GM21737 (cell line): ENCODE measurements around the gene AGXT2.
"Not testable (repeated sequence)": the region's sequence is repeated elsewhere in the genome, so short reads cannot be mapped to it uniquely, and the experiment has no call there.

ENCODE experiments used
- ATAC-seq: cut with Tn5 transposase; IDR thresholded peaks from one replicate; pipeline ENCODE4 v1.9.1; 2021; ENCODE audit warnings: mild to moderate bottlenecking, moderate library complexity; ENCODE audit not compliant: unreplicated experiment

AGXT2 gene

DNA sequence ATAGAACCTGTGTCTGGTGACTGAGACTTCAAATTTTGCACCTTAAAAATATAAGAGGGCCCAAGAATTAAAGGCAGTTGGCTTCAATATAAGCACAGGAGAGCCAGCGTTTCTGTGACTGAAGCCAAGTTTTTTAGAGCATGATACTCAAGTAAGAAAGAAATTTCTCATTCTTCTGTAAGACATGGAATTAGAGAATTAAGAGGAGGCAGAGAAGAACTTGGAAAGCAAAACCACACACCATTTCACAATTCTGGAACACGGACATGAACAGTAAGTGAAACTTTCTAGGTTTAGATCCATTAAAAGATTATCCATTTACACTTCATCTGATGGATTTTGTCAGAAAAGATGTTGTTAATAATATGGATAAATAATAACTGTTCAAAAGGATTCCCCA is 8.9 kb upstream of the AGXT2 start:
- ATAC-seq: no peak

DNA sequence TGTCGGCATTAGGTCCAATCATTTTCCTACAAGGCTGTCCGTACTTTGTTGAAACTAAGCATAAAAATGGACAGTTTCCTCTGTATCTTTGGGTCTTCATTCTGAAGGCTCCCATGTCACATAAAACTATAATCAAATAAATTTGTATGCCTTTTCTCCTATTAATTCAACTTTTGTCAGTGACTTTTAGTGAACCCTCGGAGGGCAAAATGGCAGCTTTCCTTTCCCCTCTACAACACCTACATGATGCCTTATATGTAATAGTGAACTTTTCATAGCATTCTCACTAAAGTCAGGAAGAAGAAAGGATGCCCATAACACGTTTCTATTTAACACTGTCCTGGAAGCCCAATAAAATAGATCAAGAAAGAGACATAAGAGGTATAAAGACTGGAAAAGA is 5.1 kb upstream of the AGXT2 start:
- ATAC-seq: no peak

DNA sequence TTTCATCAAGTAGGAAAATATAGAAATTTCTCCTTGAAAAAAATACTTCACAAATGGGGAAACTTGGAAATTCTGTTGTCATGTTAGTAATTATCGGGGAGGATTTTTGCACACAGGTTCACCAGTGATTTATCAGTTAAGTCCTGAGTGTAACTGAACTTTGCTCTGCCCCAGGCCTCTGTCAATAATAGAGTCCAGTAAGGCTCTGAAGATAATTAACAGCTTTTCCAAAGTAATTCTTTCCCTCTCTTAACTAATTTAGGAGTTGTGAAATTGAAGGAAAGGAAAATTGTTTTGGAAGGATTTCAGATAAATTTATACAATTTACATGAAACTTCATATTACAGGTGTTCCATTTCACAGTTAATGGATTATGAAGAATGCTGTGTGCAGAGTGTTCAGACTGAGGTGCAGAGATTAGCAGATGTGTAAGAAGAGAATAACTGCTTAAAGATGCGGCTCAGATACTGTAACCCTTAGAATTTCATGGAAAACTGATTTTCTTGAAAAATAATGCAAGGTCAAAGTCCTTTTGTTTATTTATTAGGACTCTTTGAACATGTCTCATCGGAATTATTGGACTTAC is 2.9 kb upstream of the AGXT2 start:
- ATAC-seq: no peak

DNA sequence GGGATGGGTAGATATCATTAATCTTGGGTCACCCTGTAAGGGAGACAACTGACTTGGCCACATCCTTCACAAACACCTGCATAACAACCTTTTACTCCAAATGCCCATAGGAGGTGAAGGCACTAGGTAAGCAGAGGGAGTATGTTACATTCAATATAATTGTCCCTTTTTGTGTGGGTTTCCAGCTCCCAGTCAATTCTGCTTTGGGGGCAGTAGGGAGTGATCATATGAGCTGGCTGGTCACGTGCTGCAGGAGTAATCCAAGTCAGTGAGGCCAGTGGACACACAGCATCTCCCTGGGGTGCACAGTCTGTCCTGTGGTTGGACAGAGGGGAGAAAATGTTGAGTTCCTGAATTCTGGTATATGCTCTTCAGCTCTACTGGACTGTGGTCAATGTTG is 1.2 kb upstream of the AGXT2 start:
- no peak for ATAC-seq

DNA sequence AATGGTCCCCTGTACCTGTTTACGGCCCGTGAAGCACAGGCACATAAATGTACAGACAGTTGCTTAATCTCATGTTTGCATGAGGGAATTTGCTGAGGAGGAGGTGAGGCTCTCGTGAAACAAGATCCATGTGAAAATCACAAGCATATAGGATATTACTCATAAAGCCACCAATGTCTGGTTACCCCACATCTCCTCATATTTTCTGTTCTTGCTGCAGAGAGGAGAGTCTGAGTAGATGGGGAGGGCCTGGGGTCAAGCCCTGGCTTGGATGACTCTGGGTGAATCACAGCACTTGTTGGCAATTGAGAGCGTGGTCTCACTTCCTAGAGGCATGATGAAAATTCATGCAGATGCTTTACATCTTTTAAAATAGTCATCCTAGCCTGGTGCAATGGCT is 975 bp downstream of the AGXT2 start:
- ATAC-seq: no peak

DNA sequence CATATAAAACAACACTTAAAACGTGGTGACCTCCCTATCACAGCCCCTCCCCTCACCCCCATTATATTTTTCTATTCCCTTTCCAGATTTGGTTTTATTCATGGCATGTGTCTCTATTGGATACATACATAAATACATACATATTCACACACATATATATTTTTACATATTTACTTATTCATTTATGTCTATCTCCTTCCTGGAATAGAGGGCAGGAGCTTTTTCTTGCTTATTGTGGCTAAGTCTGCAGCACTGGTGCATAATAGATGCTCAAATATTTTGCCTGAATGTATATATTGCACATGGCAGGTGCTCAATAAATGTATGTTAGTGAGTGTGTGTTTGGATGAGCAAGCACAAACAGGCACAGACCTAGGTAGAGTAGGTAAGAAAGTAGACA is 2.5 kb downstream of the AGXT2 start:
- no peak for ATAC-seq

DNA sequence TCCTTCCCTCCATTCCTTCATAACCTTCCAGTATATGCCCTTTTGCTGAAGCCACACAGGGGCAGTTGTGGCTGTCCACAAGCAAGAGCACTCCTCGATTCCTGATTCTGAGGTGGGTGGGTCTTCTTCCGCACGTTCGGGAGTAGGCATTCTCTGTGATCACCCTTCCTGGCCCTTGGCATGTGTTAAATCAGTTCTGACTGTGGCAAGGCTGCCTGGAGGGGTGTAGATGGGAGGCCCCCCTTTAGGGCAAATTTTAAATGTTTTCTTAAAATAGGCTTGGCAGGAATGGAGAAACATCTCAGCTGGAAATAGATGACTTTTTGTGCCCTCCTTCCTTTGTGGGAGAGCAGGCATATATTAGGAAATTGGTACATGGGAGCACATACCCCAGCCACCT is 3.1 kb downstream of the AGXT2 start:
- no peak for ATAC-seq

DNA sequence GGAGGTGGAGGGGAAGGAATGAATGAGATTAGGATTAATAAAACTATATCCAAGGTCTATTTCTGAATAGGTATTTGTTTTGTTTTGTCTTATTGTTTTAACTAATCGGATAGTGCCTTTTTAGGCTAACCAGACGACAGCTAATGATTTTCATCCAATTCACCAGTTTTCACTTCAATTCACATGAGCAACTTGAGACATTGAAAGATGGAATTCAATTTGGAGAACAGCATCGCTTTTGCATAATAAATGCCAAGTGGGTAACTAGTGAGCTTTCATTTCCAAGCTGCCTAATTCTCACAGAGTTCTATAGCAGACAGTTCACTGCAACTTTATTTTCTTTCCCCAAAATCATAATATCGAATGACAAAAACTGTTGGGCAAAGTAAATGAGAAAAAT is 5.0 kb downstream of the AGXT2 start:
- no peak for ATAC-seq

DNA sequence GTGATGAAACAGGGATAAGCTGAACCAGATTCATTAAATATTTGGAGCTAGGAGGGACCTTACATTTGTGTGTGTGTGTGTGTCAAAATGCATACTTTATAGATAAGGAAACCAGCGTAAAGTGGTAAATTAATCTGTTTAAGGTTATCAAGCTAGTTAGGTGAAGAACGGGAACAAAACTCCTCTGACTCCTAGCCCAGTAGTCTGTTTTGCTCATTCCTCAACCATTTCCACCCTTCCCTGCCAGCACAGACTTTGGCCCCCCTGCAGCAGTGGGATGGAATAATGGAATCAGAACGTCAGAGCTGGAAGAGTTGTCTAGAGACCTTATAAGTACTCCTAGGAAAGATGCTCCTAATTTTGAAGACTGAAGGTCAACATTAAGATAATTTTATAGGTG is 6.5 kb downstream of the AGXT2 start:
- no peak for ATAC-seq

DNA sequence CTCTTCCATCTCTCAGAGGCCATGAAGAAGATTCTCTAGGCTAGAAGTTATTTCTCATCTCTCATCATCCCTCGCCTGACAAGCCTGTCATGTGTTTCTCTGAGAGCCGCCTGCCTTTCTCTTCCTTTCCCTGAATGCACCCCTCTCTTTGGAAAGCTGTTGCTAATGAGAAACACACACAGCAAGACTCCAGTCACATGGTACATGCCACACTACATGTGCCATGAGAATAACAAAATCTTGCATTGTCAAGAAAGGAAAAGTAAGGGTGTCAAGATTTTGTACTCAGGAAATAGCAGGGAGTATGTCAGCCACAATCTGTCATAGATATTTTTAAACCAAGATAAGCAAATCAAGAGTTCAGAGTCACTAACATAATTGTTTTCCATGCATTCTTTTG is 8.9 kb downstream of the AGXT2 start:
- no peak for ATAC-seq

DNA sequence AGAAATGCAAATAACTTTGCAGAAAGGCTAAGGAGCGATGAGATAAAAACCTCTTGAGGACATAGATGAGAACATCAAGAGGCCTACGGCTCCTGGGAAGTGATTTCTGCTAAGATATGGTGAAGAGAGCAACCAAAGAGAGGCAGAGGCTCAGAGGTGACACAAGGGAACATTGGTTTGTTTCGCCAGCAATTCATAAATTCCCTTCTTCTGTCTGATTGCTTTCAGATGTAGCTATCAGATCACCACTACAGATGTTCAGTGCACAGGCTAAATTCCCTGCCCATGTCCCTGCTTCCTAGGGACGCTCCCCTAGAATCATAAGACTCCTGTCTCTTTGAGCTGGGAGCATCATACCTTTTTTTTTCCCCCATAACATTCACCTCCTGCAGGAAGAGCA is 11.2 kb downstream of the AGXT2 start:
- ATAC-seq: no peak

DNA sequence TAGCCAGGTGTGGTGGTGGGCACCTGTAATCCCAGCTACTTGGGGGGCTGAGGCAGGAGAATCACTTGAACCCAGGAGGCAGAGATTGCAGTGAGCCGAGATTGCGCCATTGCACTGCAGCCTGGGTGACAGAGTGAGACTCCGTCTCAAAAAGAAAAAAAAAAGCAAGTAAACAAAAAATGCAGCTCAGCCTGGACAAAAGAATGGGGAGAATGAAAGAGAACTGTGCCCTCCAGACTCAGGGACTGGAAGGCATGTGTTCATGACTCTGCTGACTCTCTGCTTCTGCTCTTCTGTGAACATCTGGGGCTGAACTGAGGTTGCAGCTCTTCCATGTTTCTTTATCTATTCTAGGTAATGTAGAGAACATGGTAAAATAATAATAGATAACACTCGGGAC is 11.8 kb downstream of the AGXT2 start:
- not testable (repeated sequence) for ATAC-seq

DNA sequence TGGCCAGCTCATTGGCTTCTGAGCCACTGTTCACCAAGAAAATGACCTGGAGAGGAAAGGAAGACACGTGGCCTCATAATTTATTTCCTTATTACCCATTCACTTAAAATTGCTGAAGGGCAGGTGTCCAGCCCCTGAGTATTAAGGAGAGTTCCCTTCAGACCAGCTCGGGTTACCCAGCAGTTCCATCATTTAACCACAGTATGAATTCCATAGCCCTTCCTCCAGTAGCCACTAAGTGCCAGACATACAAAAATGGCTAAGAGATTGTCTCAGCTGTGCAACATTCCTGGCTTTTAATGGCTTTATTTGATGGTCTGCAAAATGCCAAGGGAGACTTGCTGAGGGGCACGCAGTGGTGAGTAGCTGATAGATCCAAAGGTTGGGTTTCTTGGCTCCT is 12.5 kb downstream of the AGXT2 start:
- no peak for ATAC-seq

DNA sequence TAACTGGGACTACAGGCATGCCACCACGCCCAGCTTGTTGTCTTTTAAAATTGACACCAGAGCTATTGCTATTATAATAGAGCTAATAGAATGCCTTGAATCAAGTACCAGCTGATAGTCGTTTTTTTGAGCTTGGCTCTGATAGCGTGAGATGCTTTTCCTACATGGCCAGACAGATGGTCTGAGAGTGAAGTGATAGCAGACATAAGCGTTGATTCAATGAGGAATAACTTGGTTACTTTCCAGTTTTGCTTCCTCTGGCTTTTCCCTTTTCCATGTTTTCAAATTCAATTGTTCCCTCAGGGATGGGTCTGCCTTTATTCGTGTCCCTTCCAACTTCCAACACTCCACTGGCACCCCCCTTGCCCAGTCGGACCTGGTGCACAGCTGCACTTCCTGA is 15.4 kb downstream of the AGXT2 start:
- no peak for ATAC-seq

DNA sequence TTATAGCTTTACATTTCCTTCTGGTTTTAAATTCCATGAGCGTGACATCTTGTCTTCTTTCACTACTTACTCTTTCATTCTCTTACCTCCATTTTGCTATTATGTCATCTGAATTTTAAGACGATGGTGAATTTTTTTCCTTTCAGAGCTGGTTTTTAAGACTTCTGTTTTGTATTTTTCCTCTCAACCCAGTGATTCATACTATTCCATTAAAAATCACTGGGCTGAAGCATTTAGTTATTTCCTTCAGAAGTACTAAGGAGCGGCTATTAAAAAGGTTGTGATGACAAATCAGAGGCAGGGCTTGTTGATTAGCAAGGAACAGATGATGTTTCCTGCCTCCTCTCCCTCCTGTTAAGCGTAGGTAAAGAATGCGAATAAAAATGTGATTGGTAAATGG is 16.5 kb downstream of the AGXT2 start:
- ATAC-seq: no peak

DNA sequence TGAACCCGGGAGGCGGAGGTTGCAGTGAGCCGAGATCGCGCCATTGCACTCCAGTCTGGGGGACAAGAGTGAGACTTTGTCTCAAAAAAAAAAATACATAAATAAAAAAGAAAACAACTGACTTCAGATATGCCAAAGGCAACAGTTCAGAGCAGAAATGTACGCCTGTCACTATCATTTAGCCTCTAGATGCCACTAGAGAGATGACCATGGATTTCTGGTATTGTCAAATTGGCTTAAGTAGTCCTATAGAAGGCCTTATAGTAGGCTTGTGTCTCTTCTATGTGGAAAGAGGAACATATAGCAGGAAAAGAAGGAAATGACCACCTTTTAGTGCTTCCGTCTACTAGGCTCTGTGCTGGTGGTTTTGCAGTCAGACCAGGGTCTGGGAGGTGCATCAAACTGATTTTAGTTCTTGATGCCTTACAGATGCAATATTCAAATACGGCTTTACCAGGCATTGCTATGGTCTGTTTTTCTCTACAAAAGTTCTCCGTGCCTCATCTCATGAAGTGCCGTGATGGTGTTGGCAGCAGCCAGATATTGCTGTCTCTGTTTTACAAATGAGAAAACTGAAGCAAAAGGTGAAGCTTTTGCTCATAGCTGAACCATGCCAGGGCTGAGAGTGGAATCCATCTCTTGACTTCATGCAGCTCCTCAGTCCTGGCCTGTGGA is 17.2 kb downstream of the AGXT2 start:
- no peak for ATAC-seq

DNA sequence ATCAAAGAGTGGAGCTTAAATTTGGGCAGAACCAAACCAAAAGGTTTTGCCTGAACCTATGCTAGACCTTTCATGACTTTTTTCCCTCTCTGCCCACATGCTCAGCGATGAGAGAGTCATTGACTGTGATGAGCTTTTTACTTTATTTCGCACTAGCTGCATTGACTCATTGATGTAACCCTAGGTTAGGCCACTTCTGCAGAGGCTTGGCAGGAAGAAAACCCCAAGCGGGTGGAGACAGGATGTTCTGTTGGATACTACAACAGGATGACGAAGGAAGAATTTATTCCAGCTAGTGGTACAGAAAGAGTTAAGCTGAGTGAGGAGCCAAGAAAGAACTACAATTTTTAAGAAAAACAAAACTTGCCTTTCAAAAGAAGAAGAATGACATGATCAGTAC is 18.4 kb downstream of the AGXT2 start:
- no peak for ATAC-seq

DNA sequence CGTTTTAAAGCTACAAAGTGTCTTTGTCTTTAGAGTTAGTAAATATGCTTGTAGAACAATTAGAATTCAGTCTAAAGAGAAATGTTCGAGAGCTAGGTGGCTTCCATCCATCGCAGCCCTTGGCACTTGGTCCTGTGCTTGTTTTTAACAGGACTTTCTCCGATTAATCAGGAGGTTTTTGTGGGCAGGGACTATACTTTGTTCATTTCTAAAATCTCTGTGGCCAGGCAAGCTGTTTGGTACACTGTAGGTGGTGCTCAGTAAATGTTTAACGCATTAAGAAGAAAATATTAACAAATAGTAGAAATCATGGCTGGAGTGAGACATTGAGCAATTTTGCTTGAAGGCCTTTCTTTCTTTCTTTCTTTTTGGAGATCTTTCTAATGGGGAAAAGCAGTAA is 20.8 kb downstream of the AGXT2 start:
- ATAC-seq: no peak

DNA sequence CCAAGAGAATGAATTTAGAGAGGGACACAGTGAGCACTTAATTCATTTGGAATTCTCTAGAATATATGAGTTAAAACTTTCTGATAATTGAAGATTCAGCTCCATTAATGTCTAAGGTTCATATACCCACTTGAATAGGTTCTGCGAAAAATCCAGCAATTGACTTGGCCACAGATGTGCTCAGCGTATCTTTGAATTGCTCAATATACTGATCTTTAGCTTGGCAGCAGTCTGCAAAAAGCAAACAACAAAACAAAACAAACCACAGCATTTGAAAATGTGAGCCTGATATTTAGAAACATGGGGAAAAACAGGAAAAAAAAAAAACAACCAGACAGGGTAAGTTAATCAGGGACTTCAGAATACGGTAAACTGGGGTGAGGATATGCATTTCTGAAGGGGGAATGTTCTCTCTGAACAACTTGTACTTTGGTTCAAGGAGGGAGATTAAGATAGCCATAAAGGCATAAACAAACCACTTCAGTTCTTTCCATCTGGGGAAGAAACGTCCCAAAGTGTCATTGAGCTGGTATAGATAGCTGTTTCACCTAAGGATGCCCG is 21.4 kb downstream of the AGXT2 start:
- no peak for ATAC-seq

DNA sequence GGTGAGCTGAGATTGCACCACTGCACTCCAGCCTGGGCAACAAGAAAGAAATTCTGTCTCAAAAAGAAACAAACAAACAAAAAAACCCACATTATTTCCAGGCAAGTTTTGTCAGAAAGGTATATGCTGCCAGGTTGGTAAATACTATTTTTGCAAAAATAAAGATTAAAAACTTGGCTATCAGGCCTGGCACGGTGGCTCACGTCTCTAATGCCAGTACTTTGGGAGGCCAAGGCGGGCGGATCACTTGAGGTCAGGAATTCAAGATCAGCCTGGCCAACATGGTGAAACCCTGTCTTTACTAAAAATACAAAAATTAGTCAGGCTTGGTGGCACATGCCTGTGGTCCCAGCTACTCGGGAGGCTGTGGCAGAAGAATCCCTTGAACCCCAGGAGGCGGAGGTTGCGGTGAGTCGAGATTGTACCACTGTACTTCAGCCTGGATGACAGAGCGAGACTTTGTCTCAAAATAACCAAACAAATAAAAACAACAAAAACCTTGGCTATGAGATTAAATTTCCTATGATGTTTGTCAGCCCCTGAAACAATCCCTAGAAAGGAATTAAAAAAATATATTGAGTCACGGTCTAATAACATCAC is 22.7 kb downstream of the AGXT2 start:
- no peak for ATAC-seq

DNA sequence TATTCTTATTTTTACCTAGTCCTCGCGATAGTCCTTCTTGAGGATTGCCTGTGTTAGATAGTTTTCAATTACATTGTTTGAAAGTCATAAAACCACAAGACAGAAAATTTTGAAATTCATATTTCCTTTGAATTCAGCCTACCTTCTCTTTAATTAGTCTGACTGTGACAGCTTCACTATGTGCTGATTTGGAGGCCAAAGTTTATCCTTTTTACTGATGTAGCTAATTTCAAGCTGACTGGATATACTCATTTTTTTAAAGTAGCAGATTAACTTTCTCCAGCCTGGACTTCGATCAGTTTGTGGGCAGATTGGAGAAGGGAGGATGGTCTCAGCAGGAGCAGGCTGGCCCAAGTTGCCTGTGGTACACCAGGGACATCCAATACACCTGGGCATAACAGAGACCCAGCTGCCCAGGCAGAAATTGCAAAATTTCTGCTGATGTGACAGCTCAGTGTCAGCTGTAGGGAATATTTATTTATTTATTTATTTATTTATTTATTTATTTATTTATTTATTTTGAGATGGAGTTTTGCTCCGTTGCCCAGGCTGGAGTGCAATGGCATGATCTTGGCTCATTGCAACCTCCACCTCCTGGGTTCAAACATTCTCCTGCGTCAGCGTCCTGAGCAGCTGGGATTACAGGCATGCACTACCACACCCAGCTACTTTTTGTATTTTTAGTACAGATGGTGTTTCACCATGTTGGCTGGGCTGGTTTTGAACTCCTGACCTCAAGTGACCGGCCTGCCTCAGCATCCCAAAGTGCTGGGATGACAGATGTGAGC is 24.2 kb downstream of the AGXT2 start:
- ATAC-seq: no peak
